HepG2 (cell line): ENCODE results near the gene TLN1. TPM values are rescaled to one million over a fixed set of nuclear protein-coding genes. Genes with fewer than 3 reads are reported as not detected.

Experiments used
- BRD4 ChIP-seq: sonication (generic); formaldehyde crosslinking; IDR thresholded peaks from 2 replicates; pipeline ENCODE4 v1.4.0; 2020; ENCODE audit warnings: missing genetic modification reagents
- MTF1 ChIP-seq: sonication (generic); formaldehyde crosslinking; IDR thresholded peaks from 2 replicates; pipeline ENCODE4 v1.5.0; 2020; ENCODE audit warnings: missing genetic modification reagents
- MTF2 ChIP-seq: sonication (generic); formaldehyde crosslinking; IDR thresholded peaks from 2 replicates; pipeline ENCODE4 v1.5.0; 2020; ENCODE audit warnings: missing genetic modification reagents, borderline replicate concordance
- NKX3-1 ChIP-seq: sonication (generic); formaldehyde crosslinking; IDR thresholded peaks from 2 replicates; pipeline ENCODE4 v1.5.0; 2020; ENCODE audit warnings: missing genetic modification reagents
- NR2F6 ChIP-seq, 2 experiments: IDR thresholded peaks; 2 replicates each; pipeline ENCODE4 v1.6.1; 2016; ENCODE audit warnings: antibody characterized with exemption in 1 of 2, mild to moderate bottlenecking in 1 of 2
- PHF21A ChIP-seq: sonication (generic); formaldehyde crosslinking; IDR thresholded peaks from 2 replicates; pipeline ENCODE4 v1.5.0; 2020; ENCODE audit warnings: mild to moderate bottlenecking, missing genetic modification reagents
- ZNF709 ChIP-seq: sonication (generic); formaldehyde crosslinking; IDR thresholded peaks from 2 replicates; pipeline ENCODE4 v1.5.0; 2020; ENCODE audit warnings: mild to moderate bottlenecking, missing genetic modification reagents
- ZNF746 ChIP-seq: sonication (generic); formaldehyde crosslinking; IDR thresholded peaks from 2 replicates; pipeline ENCODE4 v1.8.0; 2022; ENCODE audit warnings: mild to moderate bottlenecking, missing genetic modification reagents
- polyA plus RNA-seq, 8 experiments: library from polyadenylated mRNA; depleted of rRNA in 3 of 8; stranded (reverse) in 7 of 8; unstranded in 1 of 8; fragments of >200 nt; fragmentation: Illumina TruSeq in 4 of 8; extraction: Trizol in 4 of 8; gene quantifications; 2 replicates each; pipeline versions ENCODE4 v1.2.1 to v1.2.3, GENCODE V29; 2011 to 2016; ENCODE audit warnings: low read depth in 4 of 8, missing spikeins in 1 of 8, mixed read lengths in 1 of 8; ENCODE audit not compliant: insufficient read depth in 1 of 8
- total RNA-seq, 5 experiments: library from RNA; depleted of rRNA; stranded (reverse); fragments of >200 nt; fragmentation: Illumina TruSeq; extraction: Trizol; gene quantifications; 2 replicates each; pipeline ENCODE4 v1.2.3, GENCODE V29; 2016; ENCODE audit warnings: low read depth in 1 of 5
- TF ChIP-seq, protein P1 (sequence below): sonication (generic); formaldehyde crosslinking; IDR thresholded peaks from 2 replicates; pipeline ENCODE4 v1.4.0; 2020; ENCODE audit warnings: mild to moderate bottlenecking, missing genetic modification reagents
- TF ChIP-seq, protein P2 (sequence below): sonication (generic); formaldehyde crosslinking; IDR thresholded peaks from 2 replicates; pipeline ENCODE4 v1.9.0; 2021; ENCODE audit warnings: missing genetic modification reagents, borderline replicate concordance
- TF ChIP-seq, protein P3 (sequence below): sonication (generic); formaldehyde crosslinking; IDR thresholded peaks from 2 replicates; pipeline ENCODE4 v1.5.0; 2020; ENCODE audit warnings: mild to moderate bottlenecking, missing genetic modification reagents, borderline replicate concordance

Gene TLN1
- total and polyA plus RNA-seq, 2 of the 13 experiments (the other 11 are each of a cell fraction or from before 2014, with no cell fraction given) = 35.2 to 51.8 TPM

DNA sequence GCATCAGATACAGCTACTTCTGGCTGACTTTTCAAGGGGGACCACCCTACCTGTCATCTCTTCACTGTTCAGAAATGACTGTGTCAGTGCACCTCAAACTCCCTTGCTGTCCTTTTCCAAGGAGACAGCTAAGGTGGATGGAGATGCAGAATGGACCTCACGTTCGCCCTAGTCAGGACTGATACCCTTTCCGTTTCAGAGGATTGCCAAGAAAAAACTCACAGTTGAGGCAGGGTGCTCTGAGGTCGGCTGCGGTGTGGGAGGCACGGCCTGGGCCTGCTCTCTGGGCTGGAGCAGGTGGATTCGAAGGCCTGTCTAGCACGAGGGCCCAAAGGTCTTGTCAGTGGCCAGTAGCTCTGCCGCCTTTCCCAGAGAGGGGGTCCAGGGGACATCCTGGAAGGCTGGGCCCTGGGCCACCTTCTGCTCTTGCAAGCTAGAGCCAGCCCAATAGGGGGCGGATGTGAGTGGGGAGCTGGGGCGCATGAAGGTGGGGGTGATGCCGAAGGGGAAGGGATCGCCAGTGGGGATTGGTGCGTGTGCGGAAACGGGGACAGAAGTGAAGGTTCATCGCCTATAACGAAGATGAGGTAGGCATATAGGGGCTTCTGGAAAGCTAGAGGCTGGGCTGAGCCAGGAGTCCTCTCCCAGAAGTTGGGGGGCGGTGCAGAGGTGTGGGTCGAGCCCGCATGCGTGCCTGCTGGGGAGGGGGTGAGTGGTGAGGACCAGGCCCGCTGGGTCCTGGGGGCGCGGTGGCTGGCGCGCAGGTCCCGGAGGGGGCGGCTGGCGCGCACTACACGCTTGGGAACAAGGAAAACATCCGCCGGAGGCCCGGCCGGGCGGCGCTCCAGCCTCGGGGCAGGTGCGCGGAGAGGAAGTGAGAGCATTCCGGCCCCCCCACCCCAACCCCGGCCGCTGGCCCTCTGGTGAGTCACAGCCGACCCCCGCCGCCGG lies 24.6 kb upstream of the TLN1 start (continued):
- TF ChIP-seq, protein P1, sequence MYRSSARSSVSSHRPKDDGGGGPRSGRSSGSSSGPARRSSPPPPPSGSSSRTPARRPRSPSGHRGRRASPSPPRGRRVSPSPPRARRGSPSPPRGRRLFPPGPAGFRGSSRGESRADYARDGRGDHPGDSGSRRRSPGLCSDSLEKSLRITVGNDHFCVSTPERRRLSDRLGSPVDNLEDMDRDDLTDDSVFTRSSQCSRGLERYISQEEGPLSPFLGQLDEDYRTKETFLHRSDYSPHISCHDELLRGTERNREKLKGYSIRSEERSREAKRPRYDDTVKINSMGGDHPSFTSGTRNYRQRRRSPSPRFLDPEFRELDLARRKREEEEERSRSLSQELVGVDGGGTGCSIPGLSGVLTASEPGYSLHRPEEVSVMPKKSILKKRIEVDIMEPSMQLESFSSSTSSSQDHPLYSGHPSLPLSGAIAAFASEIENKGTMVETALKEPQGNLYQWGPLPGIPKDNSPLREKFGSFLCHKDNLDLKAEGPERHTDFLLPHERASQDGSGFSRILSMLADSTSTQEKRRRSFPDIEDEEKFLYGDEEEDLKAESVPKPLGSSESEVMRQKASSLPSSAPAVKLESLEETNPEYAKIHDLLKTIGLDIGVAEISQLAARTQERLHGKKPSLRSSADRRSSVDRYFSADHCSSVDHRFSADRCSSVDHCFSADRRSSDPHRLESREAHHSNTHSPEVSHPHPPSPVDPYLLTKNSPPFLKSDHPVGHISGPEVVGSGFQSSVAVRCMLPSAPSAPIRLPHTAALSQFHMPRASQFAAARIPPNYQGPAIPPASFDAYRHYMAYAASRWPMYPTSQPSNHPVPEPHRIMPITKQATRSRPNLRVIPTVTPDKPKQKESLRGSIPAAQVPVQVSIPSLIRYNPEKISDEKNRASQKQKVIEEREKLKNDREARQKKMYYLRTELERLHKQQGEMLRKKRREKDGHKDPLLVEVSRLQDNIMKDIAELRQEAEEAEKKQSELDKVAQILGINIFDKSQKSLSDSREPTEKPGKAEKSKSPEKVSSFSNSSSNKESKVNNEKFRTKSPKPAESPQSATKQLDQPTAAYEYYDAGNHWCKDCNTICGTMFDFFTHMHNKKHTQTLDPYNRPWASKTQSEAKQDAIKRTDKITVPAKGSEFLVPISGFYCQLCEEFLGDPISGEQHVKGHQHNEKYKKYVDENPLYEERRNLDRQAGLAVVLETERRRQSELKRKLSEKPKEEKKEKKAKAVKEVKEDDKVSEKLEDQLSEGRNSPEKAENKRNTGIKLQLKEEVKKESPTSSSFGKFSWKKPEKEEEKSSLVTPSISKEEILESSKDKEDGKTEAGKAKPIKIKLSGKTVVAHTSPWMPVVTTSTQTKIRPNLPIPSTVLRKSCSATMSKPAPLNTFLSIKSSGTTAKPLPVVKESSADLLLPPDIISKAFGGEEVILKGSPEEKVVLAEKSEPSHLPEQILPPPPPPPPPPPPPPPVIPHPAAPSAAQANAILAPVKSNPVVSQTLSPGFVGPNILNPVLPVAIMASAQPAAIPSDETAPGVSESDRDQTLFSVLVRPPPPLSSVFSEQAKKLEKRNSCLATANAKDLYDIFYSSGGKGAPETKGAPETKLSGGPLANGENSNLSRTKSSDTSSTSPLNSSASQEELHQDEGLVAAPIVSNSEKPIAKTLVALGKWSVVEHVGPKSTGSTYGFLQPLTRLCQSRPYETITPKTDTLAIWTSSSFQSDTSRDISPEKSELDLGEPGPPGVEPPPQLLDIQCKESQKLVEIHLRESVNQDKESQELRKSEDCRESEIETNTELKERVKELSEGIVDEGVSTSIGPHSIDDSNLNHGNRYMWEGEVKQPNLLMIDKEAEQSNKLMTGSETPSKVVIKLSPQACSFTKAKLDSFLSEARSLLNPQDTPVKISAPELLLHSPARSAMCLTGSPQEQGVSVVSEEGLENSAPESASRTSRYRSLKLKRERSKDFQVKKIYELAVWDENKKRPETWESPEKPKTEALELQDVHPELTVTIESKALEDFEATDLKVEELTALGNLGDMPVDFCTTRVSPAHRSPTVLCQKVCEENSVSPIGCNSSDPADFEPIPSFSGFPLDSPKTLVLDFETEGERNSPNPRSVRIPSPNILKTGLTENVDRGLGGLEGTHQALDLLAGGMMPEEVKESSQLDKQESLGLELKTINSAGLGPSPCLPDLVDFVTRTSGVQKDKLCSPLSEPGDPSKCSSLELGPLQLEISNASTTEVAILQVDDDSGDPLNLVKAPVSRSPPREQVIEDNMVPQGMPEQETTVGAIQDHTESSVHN (CRISPR knock-in tag) = 0 out of 2 replicates have a peak, but pooled peaks have one; percentile 44
- TF ChIP-seq PHF21A (CRISPR knock-in tag) = peak; percentile 53; the same call in 1 of the 2 replicates
- 0 out of 2 replicates have a peak, but pooled peaks have one; percentile 43 for TF ChIP-seq MTF1
- peak; percentile 75 for TF ChIP-seq BRD4 (CRISPR knock-in tag)
- peak; percentile 65; the same call in 1 of the 2 replicates for TF ChIP-seq ZNF746 (CRISPR knock-in tag)
- 0 out of 2 replicates have a peak, but pooled peaks have one; percentile 31 for TF ChIP-seq MTF2
- TF ChIP-seq, protein P2, sequence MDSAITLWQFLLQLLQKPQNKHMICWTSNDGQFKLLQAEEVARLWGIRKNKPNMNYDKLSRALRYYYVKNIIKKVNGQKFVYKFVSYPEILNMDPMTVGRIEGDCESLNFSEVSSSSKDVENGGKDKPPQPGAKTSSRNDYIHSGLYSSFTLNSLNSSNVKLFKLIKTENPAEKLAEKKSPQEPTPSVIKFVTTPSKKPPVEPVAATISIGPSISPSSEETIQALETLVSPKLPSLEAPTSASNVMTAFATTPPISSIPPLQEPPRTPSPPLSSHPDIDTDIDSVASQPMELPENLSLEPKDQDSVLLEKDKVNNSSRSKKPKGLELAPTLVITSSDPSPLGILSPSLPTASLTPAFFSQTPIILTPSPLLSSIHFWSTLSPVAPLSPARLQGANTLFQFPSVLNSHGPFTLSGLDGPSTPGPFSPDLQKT (CRISPR knock-in tag) = peak; percentile 52; the same call in 1 of the 2 replicates
- peak; percentile 57 for TF ChIP-seq ZNF709 (CRISPR knock-in tag)
- TF ChIP-seq NR2F6 (IDR thresholded peaks at IDR 0.05) = no peak
- TF ChIP-seq NR2F6 (CRISPR knock-in tag; IDR thresholded peaks at IDR 0.05) = peak; percentile 49
- TF ChIP-seq NKX3-1 (CRISPR knock-in tag) = peak; percentile 83; the same call in 1 of the 2 replicates
- TF ChIP-seq, protein P3, sequence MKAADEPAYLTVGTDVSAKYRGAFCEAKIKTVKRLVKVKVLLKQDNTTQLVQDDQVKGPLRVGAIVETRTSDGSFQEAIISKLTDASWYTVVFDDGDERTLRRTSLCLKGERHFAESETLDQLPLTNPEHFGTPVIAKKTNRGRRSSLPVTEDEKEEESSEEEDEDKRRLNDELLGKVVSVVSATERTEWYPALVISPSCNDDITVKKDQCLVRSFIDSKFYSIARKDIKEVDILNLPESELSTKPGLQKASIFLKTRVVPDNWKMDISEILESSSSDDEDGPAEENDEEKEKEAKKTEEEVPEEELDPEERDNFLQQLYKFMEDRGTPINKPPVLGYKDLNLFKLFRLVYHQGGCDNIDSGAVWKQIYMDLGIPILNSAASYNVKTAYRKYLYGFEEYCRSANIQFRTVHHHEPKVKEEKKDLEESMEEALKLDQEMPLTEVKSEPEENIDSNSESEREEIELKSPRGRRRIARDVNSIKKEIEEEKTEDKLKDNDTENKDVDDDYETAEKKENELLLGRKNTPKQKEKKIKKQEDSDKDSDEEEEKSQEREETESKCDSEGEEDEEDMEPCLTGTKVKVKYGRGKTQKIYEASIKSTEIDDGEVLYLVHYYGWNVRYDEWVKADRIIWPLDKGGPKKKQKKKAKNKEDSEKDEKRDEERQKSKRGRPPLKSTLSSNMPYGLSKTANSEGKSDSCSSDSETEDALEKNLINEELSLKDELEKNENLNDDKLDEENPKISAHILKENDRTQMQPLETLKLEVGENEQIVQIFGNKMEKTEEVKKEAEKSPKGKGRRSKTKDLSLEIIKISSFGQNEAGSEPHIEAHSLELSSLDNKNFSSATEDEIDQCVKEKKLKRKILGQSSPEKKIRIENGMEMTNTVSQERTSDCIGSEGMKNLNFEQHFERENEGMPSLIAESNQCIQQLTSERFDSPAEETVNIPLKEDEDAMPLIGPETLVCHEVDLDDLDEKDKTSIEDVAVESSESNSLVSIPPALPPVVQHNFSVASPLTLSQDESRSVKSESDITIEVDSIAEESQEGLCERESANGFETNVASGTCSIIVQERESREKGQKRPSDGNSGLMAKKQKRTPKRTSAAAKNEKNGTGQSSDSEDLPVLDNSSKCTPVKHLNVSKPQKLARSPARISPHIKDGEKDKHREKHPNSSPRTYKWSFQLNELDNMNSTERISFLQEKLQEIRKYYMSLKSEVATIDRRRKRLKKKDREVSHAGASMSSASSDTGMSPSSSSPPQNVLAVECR (CRISPR knock-in tag) = peak; percentile 78; the same call in 1 of the 2 replicates
